HepG2 (cell line): ENCODE results near the gene OXLD1. TPM values are rescaled to one million over a fixed set of nuclear protein-coding genes. Genes with fewer than 3 reads are reported as not detected.
A peak's percentile ranks its signal among the peaks of the same experiment; 100 is the strongest.

Experiments
- ATM ChIP-seq: fragments of 450-650 bp; IDR thresholded peaks from 2 replicates; pipeline ENCODE4 v1.7.1; 2017; ENCODE audit warnings: mild to moderate bottlenecking, borderline replicate concordance
- BHLHE40 ChIP-seq: IDR thresholded peaks from 2 replicates; pipeline ENCODE4 v1.6.1; 2011; ENCODE audit warnings: low read length, improper control_type of control experiment
- CBX5 ChIP-seq: sonication (generic); formaldehyde crosslinking; IDR thresholded peaks from 2 replicates; pipeline ENCODE4 v1.4.0; 2020; ENCODE audit warnings: missing genetic modification reagents, borderline replicate concordance
- CEBPB ChIP-seq: IDR thresholded peaks from 2 replicates; pipeline ENCODE4 v1.6.1; 2011; ENCODE audit warnings: low read depth, low read length, improper control_type of control experiment, borderline replicate concordance
- FIP1L1 ChIP-seq: fragments of 200-400 bp; formaldehyde crosslinking; IDR thresholded peaks from 2 replicates; pipeline ENCODE4 v1.6.1; 2018; ENCODE audit warnings: low read depth, mild to moderate bottlenecking, low read length, moderate library complexity, borderline replicate concordance; ENCODE audit not compliant: insufficient read depth
- FOXP1 ChIP-seq, 2 experiments: fragments of 450-650 bp in 1 of 2; IDR thresholded peaks; 2 replicates each; pipeline ENCODE4 v1.6.1; 2017 to 2018; ENCODE audit warnings: antibody characterized with exemption in 1 of 2
- JUND ChIP-seq: sonication (generic); formaldehyde crosslinking; IDR thresholded peaks from 2 replicates; pipeline ENCODE4 v1.8.0; 2022; ENCODE audit warnings: mild to moderate bottlenecking, missing genetic modification reagents
- MAF1 ChIP-seq: sonication (generic); formaldehyde crosslinking; IDR thresholded peaks from 2 replicates; pipeline ENCODE4 v1.5.0; 2020; ENCODE audit warnings: missing genetic modification reagents, borderline replicate concordance
- MBD4 ChIP-seq: IDR thresholded peaks from 2 replicates; pipeline ENCODE4 v1.6.1; 2012; ENCODE audit warnings: low read length, inconsistent platforms, borderline replicate concordance
- MXD4 ChIP-seq: IDR thresholded peaks from 2 replicates; pipeline ENCODE4 v1.6.1; 2016; ENCODE audit warnings: mild to moderate bottlenecking, missing biosample characterization, missing genetic modification reagents
- NRL ChIP-seq: sonication (generic); formaldehyde crosslinking; IDR thresholded peaks from 2 replicates; pipeline ENCODE4 v1.5.0; 2020; ENCODE audit warnings: missing genetic modification reagents, mild to moderate bottlenecking, moderate library complexity, borderline replicate concordance
- RFX1 ChIP-seq: fragments of 450-650 bp; IDR thresholded peaks from 2 replicates; pipeline ENCODE4 v1.6.1; 2017
- SALL2 ChIP-seq: sonication (generic); formaldehyde crosslinking; IDR thresholded peaks from 2 replicates; pipeline ENCODE4 v1.8.1; 2023; ENCODE audit warnings: mild to moderate bottlenecking, missing genetic modification reagents, inconsistent platforms
- SPEN ChIP-seq: sonication (generic); formaldehyde crosslinking; IDR thresholded peaks from 2 replicates; pipeline ENCODE4 v1.5.1; 2020; ENCODE audit warnings: low read depth, mild to moderate bottlenecking, missing genetic modification reagents
- TEAD2 ChIP-seq: sonication (generic); formaldehyde crosslinking; IDR thresholded peaks from 2 replicates; pipeline ENCODE4 v1.9.0; 2021; ENCODE audit warnings: missing genetic modification reagents
- ZBTB20 ChIP-seq: sonication (generic); formaldehyde crosslinking; IDR thresholded peaks from 2 replicates; pipeline ENCODE4 v1.8.1; 2023; ENCODE audit warnings: missing genetic modification reagents, low read depth, mild to moderate bottlenecking, borderline replicate concordance
- ZBTB7A ChIP-seq: sonication (generic); formaldehyde crosslinking; IDR thresholded peaks from 2 replicates; pipeline ENCODE4 v1.8.0; 2022; ENCODE audit warnings: mild to moderate bottlenecking, missing genetic modification reagents
- ZGPAT ChIP-seq: IDR thresholded peaks from 2 replicates; pipeline ENCODE4 v1.6.1; 2016; ENCODE audit warnings: mild to moderate bottlenecking
- ZNF17 ChIP-seq: sonication (generic); formaldehyde crosslinking; IDR thresholded peaks from 2 replicates; pipeline ENCODE4 v1.5.0; 2020; ENCODE audit warnings: mild to moderate bottlenecking, missing genetic modification reagents
- ZNF432 ChIP-seq: sonication (generic); formaldehyde crosslinking; IDR thresholded peaks from 2 replicates; pipeline ENCODE4 v1.5.0; 2020; ENCODE audit warnings: missing genetic modification reagents, mild to moderate bottlenecking, borderline replicate concordance
- ZNF44 ChIP-seq: sonication (generic); formaldehyde crosslinking; IDR thresholded peaks from 2 replicates; pipeline ENCODE4 v1.5.1; 2020; ENCODE audit warnings: mild to moderate bottlenecking, missing genetic modification reagents
- ZNF451 ChIP-seq: sonication (generic); formaldehyde crosslinking; IDR thresholded peaks from 2 replicates; pipeline ENCODE4 v1.5.0; 2020; ENCODE audit warnings: mild to moderate bottlenecking, missing genetic modification reagents
- ZNF512 ChIP-seq: sonication (generic); formaldehyde crosslinking; IDR thresholded peaks from 2 replicates; pipeline ENCODE4 v1.4.0; 2020; ENCODE audit warnings: mild to moderate bottlenecking, missing genetic modification reagents
- ZNF777 ChIP-seq: sonication (generic); formaldehyde crosslinking; IDR thresholded peaks from 2 replicates; pipeline ENCODE4 v1.4.0; 2020; ENCODE audit warnings: missing genetic modification reagents
- ZNF841 ChIP-seq: sonication (generic); formaldehyde crosslinking; IDR thresholded peaks from 2 replicates; pipeline ENCODE4 v1.8.1; 2023; ENCODE audit warnings: missing genetic modification reagents, borderline replicate concordance
- ZSCAN5A ChIP-seq: sonication (generic); formaldehyde crosslinking; IDR thresholded peaks from 2 replicates; pipeline ENCODE4 v1.8.0; 2022; ENCODE audit warnings: mild to moderate bottlenecking, missing genetic modification reagents, borderline replicate concordance
- polyA plus RNA-seq, 8 experiments: library from polyadenylated mRNA; depleted of rRNA in 3 of 8; stranded (reverse) in 7 of 8; unstranded in 1 of 8; fragments of >200 nt; fragmentation: Illumina TruSeq in 4 of 8; extraction: Trizol in 4 of 8; gene quantifications; 2 replicates each; pipeline versions ENCODE4 v1.2.1 to v1.2.3, GENCODE V29; 2011 to 2016; ENCODE audit warnings: low read depth in 4 of 8, missing spikeins in 1 of 8, mixed read lengths in 1 of 8; ENCODE audit not compliant: insufficient read depth in 1 of 8
- total RNA-seq, 5 experiments: library from RNA; depleted of rRNA; stranded (reverse); fragments of >200 nt; fragmentation: Illumina TruSeq; extraction: Trizol; gene quantifications; 2 replicates each; pipeline ENCODE4 v1.2.3, GENCODE V29; 2016; ENCODE audit warnings: low read depth in 1 of 5
- TF ChIP-seq, protein P1 (sequence below): IDR thresholded peaks from 2 replicates; pipeline ENCODE4 v1.6.1; 2016

Gene OXLD1
- total and polyA plus RNA-seq, 2 of the 13 experiments (the other 11 are each of a cell fraction or from before 2014, with no cell fraction given) = 27.1 to 37.5 TPM

- no peak for TF ChIP-seq ZNF512 (CRISPR knock-in tag)
- no peak for TF ChIP-seq ZGPAT (CRISPR knock-in tag)
- no peak for TF ChIP-seq JUND (CRISPR knock-in tag)
- no peak for TF ChIP-seq ZNF432 (CRISPR knock-in tag)
- no peak for TF ChIP-seq BHLHE40
- TF ChIP-seq ZSCAN5A = peak; percentile 7; the same call in 1 of the 2 replicates
- TF ChIP-seq ZBTB20 (CRISPR knock-in tag) = peak; percentile 66; the same call in 1 of the 2 replicates
- TF ChIP-seq ZNF841 = no peak
- no peak for TF ChIP-seq ZBTB7A (CRISPR knock-in tag)
- no peak for TF ChIP-seq MXD4
- TF ChIP-seq NRL = no peak; the same call in 1 of the 2 replicates
- TF ChIP-seq MBD4 = no peak
- TF ChIP-seq ZNF777 (CRISPR knock-in tag) = 0 out of 2 replicates have a peak, but pooled peaks have one; percentile 25
- TF ChIP-seq CEBPB = no peak
- no peak for TF ChIP-seq TEAD2 (CRISPR knock-in tag)
- no peak for TF ChIP-seq FIP1L1
- TF ChIP-seq CBX5 (CRISPR knock-in tag) = no peak
- TF ChIP-seq ZNF451 = no peak
- TF ChIP-seq ATM = no peak
- no peak; the same call in 1 of the 2 replicates for TF ChIP-seq SPEN (CRISPR knock-in tag)
- TF ChIP-seq RFX1 = no peak
- no peak for TF ChIP-seq ZNF17 (CRISPR knock-in tag)
- no peak for TF ChIP-seq ZNF44 (CRISPR knock-in tag)
- TF ChIP-seq FOXP1 (IDR thresholded peaks at IDR 0.05) = no peak
- TF ChIP-seq FOXP1 (CRISPR knock-in tag; IDR thresholded peaks at IDR 0.05) = no peak
- no peak for TF ChIP-seq MAF1 (CRISPR knock-in tag)
- peak; percentile 50; the same call in 1 of the 2 replicates for TF ChIP-seq SALL2 (CRISPR knock-in tag)
- TF ChIP-seq, protein P1, sequence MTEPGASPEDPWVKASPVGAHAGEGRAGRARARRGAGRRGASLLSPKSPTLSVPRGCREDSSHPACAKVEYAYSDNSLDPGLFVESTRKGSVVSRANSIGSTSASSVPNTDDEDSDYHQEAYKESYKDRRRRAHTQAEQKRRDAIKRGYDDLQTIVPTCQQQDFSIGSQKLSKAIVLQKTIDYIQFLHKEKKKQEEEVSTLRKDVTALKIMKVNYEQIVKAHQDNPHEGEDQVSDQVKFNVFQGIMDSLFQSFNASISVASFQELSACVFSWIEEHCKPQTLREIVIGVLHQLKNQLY = no peak
Measured at GRCh38 chr17:81701288-81702071, 35.1 kb upstream of the OXLD1 start (continued).
